Measurements from ENCODE around the gene TRIM37.

- no peak for TF ChIP-seq RXRA (IDR thresholded peaks at IDR 0.05)
- TF ChIP-seq CTCF (IDR thresholded peaks at IDR 0.05; ENCODE audit: low read depth, low read length, missing input control): no peak
- TF ChIP-seq GABPA (IDR thresholded peaks at IDR 0.05 in 1 of 2, conservative IDR thresholded peaks at IDR 0.05 in 1 of 2): no peak
- no peak for TF ChIP-seq TAF1 (conservative IDR thresholded peaks at IDR 0.05)
- no peak for TF ChIP-seq SP1 (IDR thresholded peaks at IDR 0.05)
- no peak for TF ChIP-seq RAD21 (IDR thresholded peaks at IDR 0.05)
- no peak for TF ChIP-seq MAX (IDR thresholded peaks at IDR 0.05)
- TF ChIP-seq EGR1 (IDR thresholded peaks at IDR 0.05; ENCODE audit: low read depth in 2 of 2): no peak
- TF ChIP-seq JUND (IDR thresholded peaks at IDR 0.05): no peak
- TF ChIP-seq REST (IDR thresholded peaks at IDR 0.05): no peak
These were observed 32.7 kb downstream of the TRIM37 start for GRCh38 chr17:59073972-59074371.

Data from liver (tissue), 3 donors.